Uterus (tissue), 2 donors: ENCODE data around the gene TEAD4.

ENCODE experiments used
- POLR2A ChIP-seq, 2 donors: fragments of 450-650 bp; IDR thresholded peaks; one replicate each; pipeline ENCODE4 v1.6.1; 2016; ENCODE audit warnings: antibody characterized with exemption in 2 of 2, mild to moderate bottlenecking in 1 of 2, moderate library complexity in 1 of 2
- TF ChIP-seq, protein P1 (sequence below), 4 experiments: fragments of 200-600 bp in 2 of 4; fragments of 450-650 bp in 2 of 4; sonication (generic) in 2 of 4; IDR thresholded peaks; one replicate each; pipeline ENCODE4 v1.5.1; 2016 to 2019; ENCODE audit warnings: antibody characterized with exemption in 4 of 4, mild to moderate bottlenecking in 2 of 4, moderate library complexity in 1 of 4

DNA sequence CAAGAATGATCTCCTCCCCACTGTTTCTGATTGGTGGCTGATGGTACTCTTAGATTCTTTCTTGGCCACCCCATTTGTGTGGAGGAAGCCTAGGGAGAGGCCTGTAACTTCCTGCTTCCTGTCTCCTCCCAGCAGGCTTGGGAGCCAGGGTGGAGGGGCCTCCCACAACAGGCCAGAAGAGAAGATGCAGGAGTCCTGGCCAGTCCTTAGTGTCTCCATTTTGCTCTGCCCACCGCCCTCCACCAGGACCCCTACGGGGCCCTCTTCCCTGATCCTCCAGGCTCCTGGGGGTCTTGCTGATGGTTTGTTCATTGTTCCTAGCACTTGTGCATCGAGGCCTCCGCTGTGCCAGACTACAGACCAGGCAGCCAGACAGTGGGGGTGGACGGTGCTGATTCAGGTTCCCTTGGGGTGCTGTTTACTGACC is 124.7 kb downstream of the TEAD4 start:
- TF ChIP-seq, protein P1, sequence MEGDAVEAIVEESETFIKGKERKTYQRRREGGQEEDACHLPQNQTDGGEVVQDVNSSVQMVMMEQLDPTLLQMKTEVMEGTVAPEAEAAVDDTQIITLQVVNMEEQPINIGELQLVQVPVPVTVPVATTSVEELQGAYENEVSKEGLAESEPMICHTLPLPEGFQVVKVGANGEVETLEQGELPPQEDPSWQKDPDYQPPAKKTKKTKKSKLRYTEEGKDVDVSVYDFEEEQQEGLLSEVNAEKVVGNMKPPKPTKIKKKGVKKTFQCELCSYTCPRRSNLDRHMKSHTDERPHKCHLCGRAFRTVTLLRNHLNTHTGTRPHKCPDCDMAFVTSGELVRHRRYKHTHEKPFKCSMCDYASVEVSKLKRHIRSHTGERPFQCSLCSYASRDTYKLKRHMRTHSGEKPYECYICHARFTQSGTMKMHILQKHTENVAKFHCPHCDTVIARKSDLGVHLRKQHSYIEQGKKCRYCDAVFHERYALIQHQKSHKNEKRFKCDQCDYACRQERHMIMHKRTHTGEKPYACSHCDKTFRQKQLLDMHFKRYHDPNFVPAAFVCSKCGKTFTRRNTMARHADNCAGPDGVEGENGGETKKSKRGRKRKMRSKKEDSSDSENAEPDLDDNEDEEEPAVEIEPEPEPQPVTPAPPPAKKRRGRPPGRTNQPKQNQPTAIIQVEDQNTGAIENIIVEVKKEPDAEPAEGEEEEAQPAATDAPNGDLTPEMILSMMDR (IDR thresholded peaks at IDR 0.05): no peak
- no peak for TF ChIP-seq POLR2A (IDR thresholded peaks at IDR 0.05)
